ENCODE measurements around the gene PRKG1.

DNA sequence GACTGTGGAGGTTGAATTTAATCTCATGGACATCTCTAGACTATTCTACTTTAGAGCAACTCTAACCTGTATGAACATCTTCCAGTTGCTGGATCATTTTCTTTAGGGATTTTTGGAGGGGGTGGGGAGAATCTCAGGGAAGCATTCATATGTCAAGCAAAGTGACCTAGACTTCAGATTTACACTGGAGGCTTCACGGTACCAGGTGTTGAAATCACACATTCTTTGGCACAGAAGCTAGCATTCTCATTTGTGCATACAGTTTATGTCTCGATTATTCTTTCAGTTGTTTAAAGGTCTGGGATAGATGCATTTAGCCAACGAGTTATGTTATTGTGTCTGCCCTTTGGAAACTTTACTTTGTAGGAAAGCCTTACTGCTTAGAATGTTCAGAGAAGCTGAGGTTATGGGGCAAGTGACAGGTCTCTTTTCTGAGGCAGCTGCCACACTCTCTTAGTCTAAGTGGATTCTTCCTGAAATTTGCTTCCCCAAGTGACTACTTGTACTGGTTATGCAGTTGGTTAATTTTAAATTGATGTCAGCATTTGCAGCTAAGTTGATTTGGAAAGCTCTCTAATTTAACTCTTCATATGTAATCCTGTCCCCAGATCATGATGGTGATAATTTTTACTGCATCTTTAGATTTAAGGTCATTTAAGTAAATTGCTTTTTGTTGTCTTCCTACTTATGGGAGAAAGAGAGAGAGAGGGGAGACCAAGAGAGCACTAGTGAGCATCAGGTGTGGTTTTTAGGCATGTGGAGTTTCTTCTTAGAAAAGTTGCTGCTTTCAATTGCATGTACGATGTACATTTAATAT, 153.8 kb downstream of the PRKG1 start:
- TF ChIP-seq, protein P1, sequence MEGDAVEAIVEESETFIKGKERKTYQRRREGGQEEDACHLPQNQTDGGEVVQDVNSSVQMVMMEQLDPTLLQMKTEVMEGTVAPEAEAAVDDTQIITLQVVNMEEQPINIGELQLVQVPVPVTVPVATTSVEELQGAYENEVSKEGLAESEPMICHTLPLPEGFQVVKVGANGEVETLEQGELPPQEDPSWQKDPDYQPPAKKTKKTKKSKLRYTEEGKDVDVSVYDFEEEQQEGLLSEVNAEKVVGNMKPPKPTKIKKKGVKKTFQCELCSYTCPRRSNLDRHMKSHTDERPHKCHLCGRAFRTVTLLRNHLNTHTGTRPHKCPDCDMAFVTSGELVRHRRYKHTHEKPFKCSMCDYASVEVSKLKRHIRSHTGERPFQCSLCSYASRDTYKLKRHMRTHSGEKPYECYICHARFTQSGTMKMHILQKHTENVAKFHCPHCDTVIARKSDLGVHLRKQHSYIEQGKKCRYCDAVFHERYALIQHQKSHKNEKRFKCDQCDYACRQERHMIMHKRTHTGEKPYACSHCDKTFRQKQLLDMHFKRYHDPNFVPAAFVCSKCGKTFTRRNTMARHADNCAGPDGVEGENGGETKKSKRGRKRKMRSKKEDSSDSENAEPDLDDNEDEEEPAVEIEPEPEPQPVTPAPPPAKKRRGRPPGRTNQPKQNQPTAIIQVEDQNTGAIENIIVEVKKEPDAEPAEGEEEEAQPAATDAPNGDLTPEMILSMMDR (IDR thresholded peaks at IDR 0.05) = no peak
- TF ChIP-seq EZH2phosphoT487 (IDR thresholded peaks at IDR 0.05) = no peak
